H1 (cell line): Measurements from ENCODE around the gene HSPA4L.

Experiments used
- ASH2L ChIP-seq: fragments of 200-600, 300-600 bp; sonication (generic); IDR thresholded peaks from one replicate; pipeline ENCODE4 v1.7.1; 2017; ENCODE audit warnings: low read length
- EP300 ChIP-seq, 2 experiments: IDR thresholded peaks; 1 replicate in 1 of 2; 2 replicates in 1 of 2; pipeline ENCODE4 v1.6.1; 2011 to 2012; ENCODE audit warnings: low read depth in 2 of 2, low read length in 2 of 2, mild to moderate bottlenecking in 2 of 2, borderline replicate concordance in 1 of 2, inconsistent platforms in 1 of 2, moderate library complexity in 1 of 2
- HDAC2 ChIP-seq, 2 experiments: fragments of 300-600 bp in 1 of 2; sonication (generic) in 1 of 2; IDR thresholded peaks; 2 replicates each; pipeline ENCODE4 v1.6.1; 2011 to 2012; ENCODE audit warnings: low read depth in 2 of 2, low read length in 2 of 2, mild to moderate bottlenecking in 2 of 2, moderate library complexity in 2 of 2, borderline replicate concordance in 1 of 2, inconsistent platforms in 1 of 2
- JUND ChIP-seq: IDR thresholded peaks from 2 replicates; pipeline ENCODE4 v1.6.1; 2011; ENCODE audit warnings: mild to moderate bottlenecking, improper control_type of control experiment, low read length
- KDM5A ChIP-seq: fragments of 200-600 bp; IDR thresholded peaks from 2 replicates; pipeline ENCODE4 v1.7.1; 2012; ENCODE audit warnings: mild to moderate bottlenecking, low read length, inconsistent platforms, mixed read lengths
- MAFK ChIP-seq: IDR thresholded peaks from 2 replicates; pipeline ENCODE4 v1.6.1; 2012; ENCODE audit warnings: low read depth, mild to moderate bottlenecking, improper control_type of control experiment, low read length
- MAX ChIP-seq: IDR thresholded peaks from 2 replicates; pipeline ENCODE4 v1.6.1; 2012; ENCODE audit warnings: inconsistent platforms
- POLR2A ChIP-seq, 2 experiments: IDR thresholded peaks; 1 replicate in 1 of 2; 2 replicates in 1 of 2; pipeline ENCODE4 v1.6.1; 2011; ENCODE audit warnings: low read depth in 2 of 2, low read length in 2 of 2, mild to moderate bottlenecking in 2 of 2; ENCODE audit errors: control extremely low read depth in 1 of 2
- RFX5 ChIP-seq: IDR thresholded peaks from 2 replicates; pipeline ENCODE4 v1.6.1; 2011; ENCODE audit warnings: low read depth, low read length, improper control_type of control experiment, borderline replicate concordance
- SIN3A ChIP-seq, 2 experiments: IDR thresholded peaks in 1 of 2; conservative IDR thresholded peaks in 1 of 2; 2 replicates each; pipeline ENCODE4 v1.6.1; 2011 to 2012; ENCODE audit warnings: low read length in 2 of 2, improper control_type of control experiment in 1 of 2, low read depth in 1 of 2, mild to moderate bottlenecking in 1 of 2
- SIRT6 ChIP-seq: IDR thresholded peaks from one replicate; pipeline ENCODE4 v1.7.1; 2012; ENCODE audit warnings: low read length, inconsistent platforms
- YY1 ChIP-seq: IDR thresholded peaks from 2 replicates; pipeline ENCODE4 v1.6.1; 2011; ENCODE audit warnings: low read depth, mild to moderate bottlenecking, low read length
- TF ChIP-seq, protein P1 (sequence below): IDR thresholded peaks from 2 replicates; pipeline ENCODE4 v1.6.1; 2011; ENCODE audit warnings: low read length, improper control_type of control experiment
- TF ChIP-seq, protein P2 (sequence below), 3 experiments: IDR thresholded peaks; 1 replicate in 2 of 3; 2 replicates in 1 of 3; pipeline versions ENCODE4 v1.5.1 to v1.6.1; 2011; ENCODE audit warnings: low read length in 3 of 3, mild to moderate bottlenecking in 3 of 3, inconsistent platforms in 2 of 3, low read depth in 1 of 3, moderate library complexity in 1 of 3; ENCODE audit not compliant: insufficient read depth in 1 of 3; ENCODE audit errors: control extremely low read depth in 1 of 3

DNA sequence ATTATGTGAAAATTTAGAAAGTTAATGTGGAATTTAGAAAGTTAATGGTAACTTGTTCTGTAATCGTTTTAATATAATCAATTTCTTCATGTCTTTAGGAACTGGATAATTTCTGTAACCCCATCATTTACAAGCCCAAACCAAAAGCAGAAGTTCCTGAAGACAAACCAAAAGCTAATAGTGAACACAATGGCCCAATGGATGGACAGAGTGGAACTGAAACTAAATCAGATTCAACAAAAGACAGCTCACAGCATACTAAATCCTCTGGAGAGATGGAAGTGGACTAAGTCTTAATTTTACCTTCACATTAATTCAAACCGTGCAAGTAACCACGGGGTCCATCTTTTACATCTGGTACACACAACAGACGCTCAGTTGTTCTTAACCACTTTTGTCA is 50.5 kb downstream of the HSPA4L start:
- no peak for TF ChIP-seq POLR2A (IDR thresholded peaks at IDR 0.05; ENCODE audit: control extremely low read depth in 1 of 2, low read depth in 2 of 2, low read length in 2 of 2)
- TF ChIP-seq SIN3A (conservative IDR thresholded peaks at IDR 0.05 in 1 of 2, IDR thresholded peaks at IDR 0.05 in 1 of 2; ENCODE audit: low read depth in 1 of 2, low read length in 2 of 2): no peak
- no peak for TF ChIP-seq HDAC2 (IDR thresholded peaks at IDR 0.05; ENCODE audit: borderline replicate concordance in 1 of 2, low read depth in 2 of 2, low read length in 2 of 2)
- no peak for TF ChIP-seq EP300 (IDR thresholded peaks at IDR 0.05; ENCODE audit: borderline replicate concordance in 1 of 2, low read depth in 2 of 2, low read length in 2 of 2)
- TF ChIP-seq, protein P1, sequence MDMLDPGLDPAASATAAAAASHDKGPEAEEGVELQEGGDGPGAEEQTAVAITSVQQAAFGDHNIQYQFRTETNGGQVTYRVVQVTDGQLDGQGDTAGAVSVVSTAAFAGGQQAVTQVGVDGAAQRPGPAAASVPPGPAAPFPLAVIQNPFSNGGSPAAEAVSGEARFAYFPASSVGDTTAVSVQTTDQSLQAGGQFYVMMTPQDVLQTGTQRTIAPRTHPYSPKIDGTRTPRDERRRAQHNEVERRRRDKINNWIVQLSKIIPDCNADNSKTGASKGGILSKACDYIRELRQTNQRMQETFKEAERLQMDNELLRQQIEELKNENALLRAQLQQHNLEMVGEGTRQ: no peak
- TF ChIP-seq JUND: no peak
- no peak for TF ChIP-seq MAX
- TF ChIP-seq RFX5: no peak
- no peak for TF ChIP-seq MAFK
- no peak for TF ChIP-seq ASH2L
- TF ChIP-seq SIRT6: no peak
- TF ChIP-seq, protein P2, sequence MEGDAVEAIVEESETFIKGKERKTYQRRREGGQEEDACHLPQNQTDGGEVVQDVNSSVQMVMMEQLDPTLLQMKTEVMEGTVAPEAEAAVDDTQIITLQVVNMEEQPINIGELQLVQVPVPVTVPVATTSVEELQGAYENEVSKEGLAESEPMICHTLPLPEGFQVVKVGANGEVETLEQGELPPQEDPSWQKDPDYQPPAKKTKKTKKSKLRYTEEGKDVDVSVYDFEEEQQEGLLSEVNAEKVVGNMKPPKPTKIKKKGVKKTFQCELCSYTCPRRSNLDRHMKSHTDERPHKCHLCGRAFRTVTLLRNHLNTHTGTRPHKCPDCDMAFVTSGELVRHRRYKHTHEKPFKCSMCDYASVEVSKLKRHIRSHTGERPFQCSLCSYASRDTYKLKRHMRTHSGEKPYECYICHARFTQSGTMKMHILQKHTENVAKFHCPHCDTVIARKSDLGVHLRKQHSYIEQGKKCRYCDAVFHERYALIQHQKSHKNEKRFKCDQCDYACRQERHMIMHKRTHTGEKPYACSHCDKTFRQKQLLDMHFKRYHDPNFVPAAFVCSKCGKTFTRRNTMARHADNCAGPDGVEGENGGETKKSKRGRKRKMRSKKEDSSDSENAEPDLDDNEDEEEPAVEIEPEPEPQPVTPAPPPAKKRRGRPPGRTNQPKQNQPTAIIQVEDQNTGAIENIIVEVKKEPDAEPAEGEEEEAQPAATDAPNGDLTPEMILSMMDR (IDR thresholded peaks at IDR 0.05; ENCODE audit: control extremely low read depth in 1 of 3, insufficient read depth in 1 of 3, low read depth in 1 of 3, low read length in 3 of 3): no peak
- TF ChIP-seq KDM5A: no peak
- no peak for TF ChIP-seq YY1
